HG02588 (cell line): ENCODE measurements around the gene DHRS12.
A peak's percentile ranks its signal among the peaks of the same experiment; 100 is the strongest.

ENCODE experiments used
- ATAC-seq: cut with Tn5 transposase; IDR thresholded peaks from one replicate; pipeline ENCODE4 v1.9.1; 2021; ENCODE audit warnings: mild to moderate bottlenecking, moderate library complexity; ENCODE audit not compliant: unreplicated experiment

DHRS12 gene

GRCh38 chr13:51811920-51812451 lies 8.0 kb upstream of the DHRS12 start:
- peak; percentile 52 for ATAC-seq

- ATAC-seq, result no peak
Observed at GRCh38 chr13:51811046-51811445, 7.1 kb upstream of the DHRS12 start.

- ATAC-seq, result no peak
Observed at GRCh38 chr13:51808811-51809210, 4.8 kb upstream of the DHRS12 start.

- no peak for ATAC-seq
Observed at GRCh38 chr13:51807041-51807440, 3.1 kb upstream of the DHRS12 start.

GRCh38 chr13:51806566-51806965 lies 2.6 kb upstream of the DHRS12 start:
- ATAC-seq, result no peak

GRCh38 chr13:51805925-51806324 lies 2.0 kb upstream of the DHRS12 start:
- no peak for ATAC-seq

- ATAC-seq, result no peak
Observed at GRCh38 chr13:51805313-51805712, 1.4 kb upstream of the DHRS12 start.

- ATAC-seq, result no peak
Observed at GRCh38 chr13:51804295-51805172, 571 bp upstream of the DHRS12 start.

- no peak for ATAC-seq
Observed at GRCh38 chr13:51802631-51803418, 1.1 kb downstream of the DHRS12 start.

GRCh38 chr13:51801631-51802099 lies 2.3 kb downstream of the DHRS12 start:
- ATAC-seq, result no peak

GRCh38 chr13:51800486-51800885 lies 3.5 kb downstream of the DHRS12 start:
- no peak for ATAC-seq

- no peak for ATAC-seq
Observed at GRCh38 chr13:51799261-51799660, 4.7 kb downstream of the DHRS12 start.

- ATAC-seq, result no peak
Observed at GRCh38 chr13:51797664-51798488, 6.1 kb downstream of the DHRS12 start.

GRCh38 chr13:51796546-51796945 lies 7.4 kb downstream of the DHRS12 start:
- no peak for ATAC-seq

- no peak for ATAC-seq
Observed at GRCh38 chr13:51795419-51795818, 8.5 kb downstream of the DHRS12 start.

- no peak for ATAC-seq
Observed at GRCh38 chr13:51794964-51795363, 9.0 kb downstream of the DHRS12 start.

- ATAC-seq, result peak; percentile 57
Observed at GRCh38 chr13:51793570-51794271, 10.2 kb downstream of the DHRS12 start.

GRCh38 chr13:51786425-51787265 lies 17.3 kb downstream of the DHRS12 start:
- ATAC-seq, result no peak

GRCh38 chr13:51785712-51786424 lies 18.1 kb downstream of the DHRS12 start:
- no peak for ATAC-seq
